H1 (cell line): ENCODE results near the gene WNT11. TPM values are rescaled to one million over a fixed set of nuclear protein-coding genes. Genes with fewer than 3 reads are reported as not detected.

Source experiments
- CTCF ChIA-PET: fragments of 300-600 bp; sonication (Branson Sonifier 250); formaldehyde crosslinking; loops from one replicate; lab custom pipeline; 2021; ENCODE audit not compliant: partially characterized antibody; lab: Charles Lee
- POLR2A ChIA-PET: fragments of 300-600 bp; sonication (Branson Sonifier 250); formaldehyde crosslinking; loops from one replicate; lab custom pipeline; 2021; ENCODE audit warnings: inconsistent platforms; ENCODE audit not compliant: partially characterized antibody; lab: Charles Lee
- DNase-seq, 2 experiments: peaks; one replicate each; pipeline versions ENCODE4 v3.0.0 to v3.0.0-alpha.2; 2010 to 2022; ENCODE audit warnings: low spot score in 2 of 2, low read depth in 1 of 2, mixed read lengths in 1 of 2
- FAIRE-seq: peaks from 2 replicates; lab custom pipeline; 2011; peaks lifted over from hg19 to GRCh38; lab: Jason Lieb, UNC
- H2AFZ ChIP-seq: 2 replicates; pipeline ENCODE4 v1.8.1; 2012; ENCODE audit warnings: low read length, inconsistent platforms
- H2AK5ac ChIP-seq: 2 replicates; pipeline ENCODE4 v1.6.1; 2013; ENCODE audit warnings: low read depth, low read length
- H2BK120ac ChIP-seq: replicated peaks from 2 replicates; pipeline ENCODE3; 2013; ENCODE audit warnings: low read depth, low read length, inconsistent platforms
- H2BK12ac ChIP-seq: 2 replicates; pipeline ENCODE4 v1.6.1; 2013; ENCODE audit warnings: low read depth, low read length
- H2BK15ac ChIP-seq: 2 replicates; pipeline ENCODE4 v1.6.1; 2013; ENCODE audit warnings: low read length
- H2BK20ac ChIP-seq: 2 replicates; pipeline ENCODE4 v1.6.1; 2013; ENCODE audit warnings: low read length
- H2BK5ac ChIP-seq: 2 replicates; pipeline ENCODE4 v1.6.1; 2013; ENCODE audit warnings: low read depth, low read length
- H3K14ac ChIP-seq: 2 replicates; pipeline ENCODE4 v1.6.1; 2013; ENCODE audit warnings: inconsistent platforms; ENCODE audit not compliant: insufficient read length
- H3K18ac ChIP-seq: 2 replicates; pipeline ENCODE4 v1.6.1; 2013; ENCODE audit warnings: low read length; ENCODE audit errors: extremely low read depth
- H3K23ac ChIP-seq: 2 replicates; pipeline ENCODE4 v1.6.1; 2013; ENCODE audit warnings: inconsistent platforms; ENCODE audit not compliant: insufficient read length
- H3K23me2 ChIP-seq: 2 replicates; pipeline ENCODE4 v1.6.1; 2013; ENCODE audit warnings: low read depth, low read length
- H3K27ac ChIP-seq: 2 replicates; pipeline ENCODE4 v1.6.1; 2011; ENCODE audit warnings: low read depth, low read length, inconsistent platforms
- H3K27me3 ChIP-seq, 4 experiments: replicated peaks in 1 of 4; 1 replicate in 1 of 4; 2 replicates in 3 of 4; pipeline versions ENCODE4 v1.6.1 to v1.8.1; 2011 to 2013; ENCODE audit warnings: low read length in 3 of 4, mild to moderate bottlenecking in 3 of 4, inconsistent platforms in 2 of 4, mixed read lengths in 2 of 4, moderate library complexity in 1 of 4; ENCODE audit not compliant: control insufficient read depth in 3 of 4, insufficient read depth in 3 of 4; ENCODE audit errors: extremely low read depth in 1 of 4
- H3K36me3 ChIP-seq, 4 experiments: 2 replicates each; pipeline versions ENCODE4 v1.6.1 to v1.8.1; 2011 to 2013; ENCODE audit warnings: mild to moderate bottlenecking in 4 of 4, low read length in 3 of 4, moderate library complexity in 2 of 4, control low read depth in 1 of 4, inconsistent platforms in 1 of 4; ENCODE audit not compliant: insufficient read depth in 4 of 4, control insufficient read depth in 2 of 4
- H3K4ac ChIP-seq: replicated peaks from 2 replicates; pipeline ENCODE3; 2013; ENCODE audit warnings: low read length, low read depth, mixed read lengths, inconsistent platforms; ENCODE audit not compliant: insufficient read length
- H3K4me1 ChIP-seq, 4 experiments: replicated peaks in 1 of 4; 1 replicate in 1 of 4; 2 replicates in 3 of 4; pipeline versions ENCODE4 v1.6.1 to v1.8.1; 2011 to 2013; ENCODE audit warnings: low read length in 3 of 4, inconsistent platforms in 2 of 4, mixed read lengths in 1 of 4; ENCODE audit not compliant: insufficient read depth in 4 of 4, control insufficient read depth in 3 of 4
- H3K4me2 ChIP-seq, 2 experiments: 2 replicates each; pipeline versions ENCODE4 v1.6.1 to v1.8.1; 2011 to 2013; ENCODE audit warnings: low read depth in 2 of 2, low read length in 2 of 2, control low read depth in 1 of 2, inconsistent platforms in 1 of 2, mild to moderate bottlenecking in 1 of 2; ENCODE audit not compliant: insufficient read depth in 1 of 2
- H3K4me3 ChIP-seq, 4 experiments: fragments of 200-600, 300-600 bp in 1 of 4; sonication (generic), shearing (Covaris generic), sonication (Bioruptor Twin) in 1 of 4; 2 replicates each; pipeline versions ENCODE4 v1.5.1 to v1.8.1; 2011 to 2016; ENCODE audit warnings: low read length in 4 of 4, low read depth in 3 of 4, control low read depth in 2 of 4, inconsistent platforms in 2 of 4, mild to moderate bottlenecking in 2 of 4, mixed read lengths in 1 of 4, moderate library complexity in 1 of 4; ENCODE audit not compliant: insufficient read depth in 2 of 4; ENCODE audit errors: extremely low read depth in 1 of 4
- H3K56ac ChIP-seq: replicated peaks from 2 replicates; pipeline ENCODE3; 2013; ENCODE audit warnings: low read depth, mild to moderate bottlenecking, mixed read lengths, low read length, inconsistent platforms; ENCODE audit not compliant: insufficient read length
- H3K79me1 ChIP-seq: 2 replicates; pipeline ENCODE4 v1.6.1; 2013; ENCODE audit warnings: low read depth, low read length, control low read depth
- H3K79me2 ChIP-seq, 2 experiments: 2 replicates each; pipeline versions ENCODE4 v1.6.1 to v1.8.1; 2012 to 2013; ENCODE audit warnings: low read length in 2 of 2, mild to moderate bottlenecking in 2 of 2, inconsistent platforms in 1 of 2; ENCODE audit not compliant: insufficient read depth in 2 of 2, control insufficient read depth in 1 of 2
- H3K9ac ChIP-seq, 4 experiments: replicated peaks in 1 of 4; 1 replicate in 1 of 4; 2 replicates in 3 of 4; pipeline versions ENCODE4 v1.6.1 to v1.8.1; 2011 to 2013; ENCODE audit warnings: low read depth in 3 of 4, low read length in 3 of 4, control low read depth in 2 of 4, mild to moderate bottlenecking in 2 of 4, moderate library complexity in 2 of 4, inconsistent platforms in 1 of 4; ENCODE audit errors: extremely low read depth in 1 of 4
- H3K9me3 ChIP-seq, 2 experiments: 2 replicates each; pipeline versions ENCODE4 v1.6.1 to v1.8.1; 2012 to 2013; ENCODE audit warnings: mild to moderate bottlenecking in 2 of 2, moderate library complexity in 2 of 2, control low read depth in 1 of 2, inconsistent platforms in 1 of 2, low read depth in 1 of 2, low read length in 1 of 2, mixed read lengths in 1 of 2; ENCODE audit not compliant: insufficient read depth in 2 of 2
- H4K20me1 ChIP-seq, 2 experiments: replicated peaks in 1 of 2; 2 replicates each; pipeline versions ENCODE3 to v1.8.1; 2011 to 2013; ENCODE audit warnings: inconsistent platforms in 2 of 2, low read length in 2 of 2, mild to moderate bottlenecking in 1 of 2; ENCODE audit not compliant: insufficient read depth in 2 of 2, control insufficient read depth in 1 of 2
- H4K5ac ChIP-seq: 2 replicates; pipeline ENCODE4 v1.6.1; 2013; ENCODE audit warnings: low read length, low read depth, mixed read lengths, inconsistent platforms; ENCODE audit not compliant: insufficient read length
- H4K8ac ChIP-seq: 2 replicates; pipeline ENCODE4 v1.8.0; 2013; ENCODE audit warnings: mild to moderate bottlenecking, moderate library complexity, low read length, inconsistent platforms; ENCODE audit not compliant: insufficient read depth; ENCODE audit errors: extremely low read depth
- H4K91ac ChIP-seq: replicated peaks from 2 replicates; pipeline ENCODE3; 2013; ENCODE audit warnings: low read length, mixed read lengths, inconsistent platforms; ENCODE audit not compliant: insufficient read length
- CBX5 ChIP-seq: fragments of 300-800, 300-1000 bp; sonication (generic); IDR thresholded peaks from 2 replicates; pipeline ENCODE4 v1.7.1; 2016; ENCODE audit warnings: antibody characterized with exemption, low read length, low read depth
- HDAC6 ChIP-seq: IDR thresholded peaks from one replicate; pipeline ENCODE4 v1.7.1; 2012; ENCODE audit warnings: low read depth, mild to moderate bottlenecking, inconsistent platforms, low read length, moderate library complexity
- WGBS, 2 experiments: shearing (Covaris generic) in 1 of 2; methylation state at CpG; one replicate each; pipeline versions ENCODE4 v1.1.6 to v1.1.7; 2013 to 2015; ENCODE audit warnings: low lambda C conversion rate in 2 of 2, mixed read lengths in 2 of 2, inconsistent platforms in 1 of 2, low coverage in 1 of 2, missing lambda C conversion rate in 1 of 2; ENCODE audit not compliant: insufficient replicate concordance in 2 of 2, insufficient coverage in 1 of 2, insufficient read length in 1 of 2; ENCODE audit errors: extremely low coverage in 1 of 2, missing lambda C conversion rate in 1 of 2; 5-methylcytosine and 5-hydroxymethylcytosine counted together
- polyA plus RNA-seq, 7 experiments: library from polyadenylated mRNA; depleted of rRNA in 3 of 7; stranded (reverse) in 5 of 7; unstranded in 2 of 7; fragments of >200 nt in 5 of 7; fragments of 200-250 nt in 2 of 7; gene quantifications; 1 replicate in 5 of 7; 2 replicates in 1 of 7; 4 replicates in 1 of 7; pipeline versions ENCODE4 v1.2.1 to v1.2.3, GENCODE V29; 2011 to 2013; ENCODE audit warnings: missing spikeins in 2 of 7, mixed read lengths in 2 of 7
- total RNA-seq: library from RNA; stranded (reverse); fragmentation: NEBNext Ultra II Directional; extraction: Animal tissue kit (Norgen Biotek cat#: 25700); gene quantifications from 2 replicates; pipeline ENCODE4 v1.2.1, GENCODE V29; 2021
- TF ChIP-seq, protein P1 (sequence below): IDR thresholded peaks from 2 replicates; pipeline ENCODE4 v1.6.1; 2011; ENCODE audit warnings: low read length, improper control_type of control experiment

Gene WNT11
- total and polyA plus RNA-seq, 2 of the 8 experiments (the other 6 are each of a cell fraction or from before 2014, with no cell fraction given), result 0.11 to 0.45 TPM

DNA sequence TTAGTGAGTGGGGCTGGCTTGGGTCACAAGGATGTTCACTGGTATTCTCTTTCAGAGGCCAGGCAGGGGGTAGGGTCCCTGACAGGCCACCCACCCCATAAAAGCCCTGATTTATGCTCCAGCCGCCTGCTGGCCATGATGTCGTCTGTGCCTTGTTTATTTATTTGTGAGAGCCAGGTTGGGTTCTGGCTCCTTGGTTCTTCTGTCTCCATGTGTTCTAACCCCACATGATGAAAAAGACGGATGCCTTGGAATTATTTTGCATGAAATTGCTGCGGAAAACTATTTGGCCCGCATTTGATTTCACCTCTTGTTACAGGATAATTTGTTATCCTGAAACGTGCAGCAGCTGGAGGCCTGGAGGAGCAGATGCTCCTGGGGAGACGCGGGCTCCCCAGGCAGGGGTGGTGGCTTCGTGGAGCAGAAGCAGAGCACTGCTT, 46.3 kb upstream of the WNT11 start:
- no peak overlapping the region for H3K14ac ChIP-seq
- no peaks in the 10 kb centered on the region for H4K20me1 ChIP-seq
- H2BK15ac ChIP-seq, result no peak overlapping the region
- no peak overlapping the region for H2BK5ac ChIP-seq
- peaks cover 0 to 8% (median 3%) of the 10 kb centered on the region in 4 experiments; a peak in 5 of 7 replicates for H3K4me1 ChIP-seq
- no peak for TF ChIP-seq HDAC6
- TF ChIP-seq CBX5, result no peak
- TF ChIP-seq, protein P1, sequence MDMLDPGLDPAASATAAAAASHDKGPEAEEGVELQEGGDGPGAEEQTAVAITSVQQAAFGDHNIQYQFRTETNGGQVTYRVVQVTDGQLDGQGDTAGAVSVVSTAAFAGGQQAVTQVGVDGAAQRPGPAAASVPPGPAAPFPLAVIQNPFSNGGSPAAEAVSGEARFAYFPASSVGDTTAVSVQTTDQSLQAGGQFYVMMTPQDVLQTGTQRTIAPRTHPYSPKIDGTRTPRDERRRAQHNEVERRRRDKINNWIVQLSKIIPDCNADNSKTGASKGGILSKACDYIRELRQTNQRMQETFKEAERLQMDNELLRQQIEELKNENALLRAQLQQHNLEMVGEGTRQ, result no peak
- TF ChIP-seq, all 59 proteins: peak for 0
- Histone ChIP-seq H3K4ac (no peak overlapping the region), H4K8ac (no peak overlapping the region; the same call in 1 of the 2 replicates), H3K9me3 (no peaks in the 10 kb centered on the region), H3K27me3 (no peaks in the 10 kb centered on the region), H3K23ac (no peak overlapping the region), H2AK5ac (no peak overlapping the region), H3K79me2 (no peaks in the 10 kb centered on the region), H2BK12ac (no peak overlapping the region), H3K79me1 (no peaks in the 10 kb centered on the region), H2BK20ac (no peak overlapping the region), H3K36me3 (no peaks in the 10 kb centered on the region), H4K5ac (no peak overlapping the region), H3K4me3 (no peak overlapping the region), H3K27ac (no peak overlapping the region), H3K18ac (no peak overlapping the region), H3K4me2 (no peak overlapping the region), H2AFZ (no peak overlapping the region), H3K23me2 (no peaks in the 10 kb centered on the region), H2BK120ac (no peak overlapping the region), H4K91ac (no peak overlapping the region), H3K9ac (no peak overlapping the region), H3K56ac (no peak overlapping the region)
- FAIRE-seq (no peak), DNase-seq (no peak)
- ChIA-PET CTCF (interaction anchor here (1.1 to 11.7 kb wide), 9 partner anchors 7 to 66 kb away, joined by 3 to 83 read pairs (median 13); partner anchors contain the start of gene WNT11), POLR2A (no interaction called here)
- 83% methylated on average over 6 of the region's 9 CpGs; no CpG with 5 or more reads in 1 of the 2 experiments for WGBS, 2 experiments
